Umbilical cord (tissue), 2 donors: ENCODE measurements around the gene GEN1. TPM values are rescaled to one million over a fixed set of nuclear protein-coding genes. Genes with fewer than 3 reads are reported as not detected.

Source experiments
- DNase-seq: peaks from one replicate; pipeline ENCODE4 v3.0.0-alpha.2; 2015; ENCODE audit warnings: low spot score
- total RNA-seq: library from RNA; depleted of rRNA; stranded (reverse); fragments of >200 nt; gene quantifications from one replicate; pipeline ENCODE4 v1.2.3, GENCODE V29; 2014; ENCODE audit warnings: low replicate concordance; ENCODE audit not compliant: insufficient read depth

The GEN1 gene
- total RNA-seq, 1 donor from 2014 or later, result 9.6 TPM

DNA sequence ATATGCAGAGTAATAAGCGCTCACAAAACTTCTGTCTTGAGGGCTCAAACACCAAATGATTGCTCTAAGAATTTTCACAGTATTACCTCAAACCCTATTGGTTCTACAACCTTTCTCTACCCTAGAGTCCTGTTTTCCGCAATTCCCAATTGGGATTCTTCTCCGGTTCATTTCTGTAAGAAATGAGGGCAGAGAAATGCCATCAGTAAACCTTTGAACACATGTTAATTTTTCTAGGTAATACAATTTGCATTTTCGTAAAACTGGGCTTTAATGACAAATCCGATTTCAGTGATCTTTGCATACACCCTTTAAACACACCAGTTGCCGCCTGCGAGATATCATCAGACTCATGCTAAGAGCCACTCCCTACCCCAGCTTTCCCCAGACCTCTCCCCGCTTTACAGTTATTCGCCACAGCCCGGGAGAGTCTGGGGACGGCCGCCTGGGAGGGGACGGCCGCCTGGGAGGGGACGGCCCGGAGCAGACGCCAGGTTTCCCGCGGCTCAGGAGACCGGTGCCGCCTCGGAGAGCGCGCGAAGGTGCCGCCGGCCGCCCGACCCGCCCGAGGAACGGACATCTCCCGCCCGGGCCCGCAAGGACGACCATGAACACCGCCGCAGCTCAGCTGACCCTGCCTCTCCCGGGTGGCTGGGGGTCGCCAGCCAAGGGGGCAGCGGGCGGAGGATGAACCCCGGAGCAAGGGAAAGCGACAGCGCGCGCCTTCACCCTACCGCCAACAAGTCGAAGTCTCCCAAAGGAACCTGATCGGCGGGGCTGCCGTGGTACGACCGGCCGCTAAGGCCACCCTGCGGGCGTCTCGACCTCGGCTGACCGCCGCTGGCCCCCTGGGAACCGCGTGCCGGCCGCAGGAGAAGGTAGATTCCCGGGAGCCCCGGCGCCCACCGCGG lies 791 bp upstream of the GEN1 start:
- peak; percentile 43 for DNase-seq

DNA sequence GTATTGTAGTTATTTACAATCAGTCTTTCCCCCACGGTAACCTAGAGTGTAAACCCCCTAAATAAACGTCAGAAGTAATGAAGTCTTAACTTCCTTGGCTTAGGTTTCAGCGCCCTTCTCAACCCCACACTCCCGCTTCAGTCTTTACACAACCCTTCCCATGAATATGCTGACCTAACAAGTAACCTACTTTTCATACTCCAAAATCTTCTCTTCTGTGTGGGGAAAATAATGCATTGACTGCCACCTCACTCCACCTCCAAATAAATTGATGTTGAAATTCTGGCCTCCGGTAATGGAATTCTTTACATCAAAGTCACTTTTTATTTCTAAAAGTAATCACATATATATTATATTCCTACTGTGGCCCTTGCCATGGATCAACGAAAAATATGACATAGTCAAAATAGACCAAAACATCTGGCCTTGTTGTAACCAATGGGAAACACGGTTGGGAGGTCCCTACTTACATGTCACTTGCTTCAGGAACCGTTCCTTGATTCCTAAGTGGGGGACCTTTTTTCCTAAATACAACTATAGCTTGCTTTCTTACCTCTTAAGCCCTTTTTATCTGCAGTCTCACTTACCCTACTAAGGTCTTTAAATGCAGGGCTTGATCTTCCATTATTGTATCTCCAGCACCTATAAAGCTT lies 961 bp downstream of the GEN1 start:
- DNase-seq, result no peak

DNA sequence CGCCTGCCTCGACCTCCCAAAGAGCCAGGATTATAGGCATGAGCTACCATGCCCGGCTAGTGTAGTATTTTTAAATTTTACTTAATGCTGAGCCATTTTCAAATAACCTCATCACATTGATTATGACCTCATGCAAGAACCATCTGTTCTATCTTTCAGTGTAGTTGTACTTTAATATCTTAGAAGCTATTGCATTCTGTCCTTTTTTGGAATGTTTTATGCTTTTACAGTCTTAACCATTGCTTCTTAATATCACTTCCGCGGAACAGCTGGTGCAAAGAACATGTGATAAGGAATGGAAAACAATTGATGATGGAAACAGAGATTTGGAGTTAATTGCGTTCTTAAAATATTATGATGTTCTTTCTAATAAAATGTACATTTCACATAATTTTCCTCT lies 2.7 kb downstream of the GEN1 start:
- DNase-seq, result no peak

DNA sequence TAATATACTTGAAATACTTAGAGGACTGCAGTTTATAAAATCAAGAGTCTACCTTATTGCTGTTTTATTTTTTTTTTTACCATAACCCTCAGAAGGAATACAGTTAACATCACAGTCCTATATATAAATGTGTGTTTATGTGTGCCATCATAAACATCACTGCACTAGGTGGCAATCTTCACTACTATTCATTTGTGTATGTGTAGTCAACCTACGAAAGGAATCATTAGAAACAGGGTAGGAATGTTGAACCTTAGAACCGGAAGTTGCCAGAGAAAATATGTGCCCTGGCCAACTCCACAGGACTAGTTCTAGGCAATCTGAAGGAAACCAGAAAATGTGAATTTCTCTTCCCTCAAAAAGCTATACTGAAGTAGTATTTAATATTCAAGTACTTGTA lies 3.4 kb downstream of the GEN1 start:
- DNase-seq, result peak; percentile 19

DNA sequence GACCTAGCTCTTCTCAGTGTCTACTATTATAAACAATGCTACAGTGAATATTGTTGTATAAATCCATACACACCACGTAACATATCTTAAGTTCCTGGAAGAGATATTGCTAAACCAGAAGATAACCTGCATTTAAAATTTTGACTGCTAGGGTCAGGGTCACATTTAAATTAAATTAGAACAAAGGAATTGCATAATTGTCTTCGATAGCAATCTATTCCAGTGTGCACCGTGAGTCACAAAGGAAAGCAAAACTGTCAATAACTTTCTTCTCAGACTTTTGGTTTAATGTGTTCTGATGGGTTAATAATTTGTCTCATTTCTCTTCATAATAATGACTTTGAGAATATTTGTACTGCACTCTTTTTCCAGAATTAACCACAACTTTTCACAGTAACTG lies 4.2 kb downstream of the GEN1 start:
- DNase-seq, result no peak

DNA sequence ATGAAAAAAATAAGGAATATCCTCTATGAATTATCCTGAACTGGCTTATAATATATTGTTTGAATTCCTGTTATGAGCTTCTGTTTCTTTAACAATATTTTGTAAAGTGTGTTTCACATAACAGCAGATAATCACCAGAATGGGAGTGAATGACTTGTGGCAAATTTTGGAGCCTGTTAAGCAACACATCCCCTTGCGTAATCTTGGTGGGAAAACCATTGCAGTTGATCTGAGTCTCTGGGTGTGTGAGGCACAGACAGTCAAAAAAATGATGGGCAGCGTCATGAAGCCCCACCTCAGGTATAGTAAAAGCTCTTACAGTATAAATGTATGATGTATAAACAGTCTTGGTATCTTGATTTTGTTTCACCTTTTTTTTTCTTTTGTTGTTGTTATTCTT lies 5.9 kb downstream of the GEN1 start:
- DNase-seq, result no peak

DNA sequence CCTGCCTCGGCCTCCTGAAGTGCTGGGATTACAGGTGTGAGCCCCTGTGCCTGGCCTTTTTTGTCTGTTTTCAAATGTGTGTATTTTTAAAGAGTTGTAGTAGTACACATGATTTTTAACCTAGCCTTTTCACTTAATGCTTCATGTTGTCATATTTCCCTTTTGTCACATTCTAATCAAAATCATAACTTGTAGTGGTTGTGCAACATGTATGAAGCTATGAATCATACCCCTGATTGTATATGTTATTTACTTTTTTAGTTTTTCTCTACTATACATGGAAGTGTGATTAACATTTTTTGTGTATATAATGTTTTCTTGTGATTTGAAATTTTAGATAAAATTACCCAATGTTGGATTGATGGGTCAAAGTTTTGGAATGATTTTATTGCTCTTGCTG lies 8.5 kb downstream of the GEN1 start:
- no peak for DNase-seq

DNA sequence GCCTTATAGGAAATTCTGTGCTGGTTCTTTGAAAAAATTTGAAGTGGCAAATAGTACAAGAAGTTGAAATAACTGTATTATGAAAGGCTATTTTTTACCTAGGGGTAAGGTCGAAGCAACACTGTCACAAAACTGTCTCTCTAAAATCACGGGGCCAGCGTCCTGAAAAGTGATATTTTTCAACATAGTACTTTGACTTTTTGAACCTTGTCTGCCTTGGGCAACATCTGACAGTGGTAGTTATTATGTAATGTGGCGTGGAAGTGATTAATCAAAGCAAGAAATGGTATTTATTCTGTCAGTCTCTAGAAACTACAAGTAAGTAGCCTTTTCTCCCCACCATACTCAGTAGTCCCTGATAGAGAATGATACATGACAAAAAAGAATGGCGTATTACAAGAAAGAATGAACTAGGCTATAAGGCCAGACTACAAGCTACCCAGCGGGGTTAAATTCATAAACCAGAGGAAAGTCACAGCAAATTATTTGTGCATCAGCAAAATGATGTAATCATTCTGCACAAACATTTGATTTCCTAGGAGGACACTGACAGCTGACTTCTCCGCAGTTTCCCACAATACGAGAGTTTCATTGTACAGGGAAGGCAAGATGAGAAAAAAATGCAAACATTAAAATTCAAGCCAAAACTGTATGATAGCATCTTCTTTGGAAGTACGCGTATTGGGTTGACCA lies 9.8 kb downstream of the GEN1 start:
- DNase-seq, result no peak

DNA sequence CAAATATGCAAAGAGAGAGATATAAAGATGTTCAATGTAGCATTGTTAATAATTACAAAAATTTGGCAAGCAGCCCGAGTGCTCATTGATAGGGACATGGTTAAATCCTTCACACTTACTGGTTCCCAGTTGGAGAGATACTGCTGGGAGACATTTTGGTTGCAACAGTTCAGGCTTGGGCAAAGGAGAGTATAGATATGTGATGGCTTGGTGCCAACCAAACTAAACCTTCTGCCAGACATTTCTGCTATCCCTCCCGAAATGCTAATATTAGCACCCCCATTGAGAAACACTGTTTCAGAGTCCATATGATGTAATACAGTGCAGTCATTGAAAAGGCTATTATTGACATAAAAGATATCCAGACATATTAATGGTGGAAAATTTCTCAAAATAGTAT lies 11.5 kb downstream of the GEN1 start:
- no peak for DNase-seq

DNA sequence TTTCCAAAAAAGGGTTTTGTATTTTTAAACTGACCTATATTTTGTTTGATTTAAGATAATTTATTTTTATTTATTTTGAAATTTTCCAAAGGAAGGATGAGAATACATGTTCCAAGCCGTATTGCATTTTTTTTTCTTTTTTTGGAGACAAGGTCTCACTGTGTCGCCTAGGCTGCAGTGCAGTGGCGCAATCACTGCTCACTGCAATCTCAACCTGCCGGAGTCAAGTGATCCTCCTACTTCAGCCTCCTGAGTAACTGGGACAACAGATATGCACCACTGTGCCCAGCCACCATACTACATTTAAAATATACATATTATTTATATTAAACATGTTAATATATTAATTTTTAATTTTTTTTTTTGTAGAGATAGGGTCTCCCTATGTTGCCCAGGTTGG lies 15.0 kb downstream of the GEN1 start:
- DNase-seq, result no peak

DNA sequence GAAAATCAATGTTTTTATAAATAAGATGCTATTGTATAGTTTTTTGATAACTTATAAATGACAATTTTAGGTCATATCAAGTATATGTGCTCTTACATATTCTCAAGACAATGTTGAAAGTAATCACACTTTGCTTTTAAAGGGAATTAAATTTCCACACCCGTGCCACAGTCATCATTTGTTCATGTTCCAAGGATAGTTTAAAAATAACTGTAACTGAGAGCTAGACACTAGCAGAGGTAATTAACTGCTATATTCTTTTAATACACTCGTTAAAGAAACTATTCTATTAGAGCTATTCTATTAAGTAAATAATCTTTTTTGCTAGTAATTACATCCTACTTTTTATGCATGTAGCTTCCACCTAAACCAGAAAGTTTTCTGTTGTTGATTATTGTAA lies 18.0 kb downstream of the GEN1 start:
- DNase-seq, result no peak

DNA sequence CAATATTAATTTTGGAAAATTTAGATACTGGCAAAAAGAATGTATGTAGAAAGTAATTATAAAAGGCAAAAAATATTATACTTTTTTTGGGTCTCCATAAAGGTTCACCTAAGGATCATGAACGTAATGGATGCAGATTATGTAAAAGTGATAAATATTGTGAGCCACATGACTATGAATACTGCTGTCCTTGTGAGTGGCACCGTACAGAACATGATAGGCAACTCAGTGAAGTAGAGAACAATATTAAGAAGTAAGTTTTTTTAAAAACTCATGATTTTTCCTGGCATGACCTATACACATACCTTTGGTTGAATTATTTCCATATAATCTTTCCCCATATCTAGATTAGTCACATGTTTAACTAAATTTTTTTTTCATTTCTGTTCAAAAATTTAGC lies 18.6 kb downstream of the GEN1 start:
- DNase-seq, result no peak

DNA sequence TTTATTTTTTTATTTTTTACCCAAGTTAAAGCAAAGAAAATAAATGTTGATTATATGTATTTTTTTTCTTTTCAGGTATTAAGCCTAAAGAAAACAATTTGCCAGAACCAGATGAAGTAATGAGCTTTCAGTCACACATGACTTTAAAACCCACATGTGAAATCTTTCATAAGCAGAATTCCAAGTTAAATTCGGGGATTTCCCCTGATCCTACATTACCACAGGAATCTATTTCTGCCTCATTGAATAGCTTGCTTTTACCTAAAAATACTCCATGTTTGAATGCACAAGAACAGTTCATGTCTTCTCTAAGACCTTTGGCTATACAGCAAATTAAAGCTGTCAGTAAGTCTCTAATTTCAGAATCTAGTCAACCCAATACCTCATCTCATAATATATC lies 26.6 kb downstream of the GEN1 start:
- no peak for DNase-seq

DNA sequence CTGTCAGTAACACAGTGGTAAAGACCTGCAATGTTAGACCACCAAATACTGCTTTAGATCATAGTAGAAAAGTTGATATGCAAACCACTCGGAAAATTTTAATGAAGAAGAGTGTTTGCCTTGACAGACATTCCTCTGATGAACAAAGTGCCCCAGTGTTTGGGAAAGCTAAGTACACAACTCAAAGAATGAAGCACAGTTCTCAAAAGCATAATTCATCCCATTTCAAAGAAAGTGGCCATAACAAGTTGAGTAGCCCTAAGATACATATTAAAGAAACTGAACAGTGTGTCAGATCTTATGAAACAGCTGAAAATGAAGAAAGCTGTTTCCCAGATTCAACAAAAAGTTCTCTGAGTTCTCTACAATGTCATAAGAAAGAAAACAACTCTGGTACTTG lies 27.5 kb downstream of the GEN1 start:
- DNase-seq, result no peak

DNA sequence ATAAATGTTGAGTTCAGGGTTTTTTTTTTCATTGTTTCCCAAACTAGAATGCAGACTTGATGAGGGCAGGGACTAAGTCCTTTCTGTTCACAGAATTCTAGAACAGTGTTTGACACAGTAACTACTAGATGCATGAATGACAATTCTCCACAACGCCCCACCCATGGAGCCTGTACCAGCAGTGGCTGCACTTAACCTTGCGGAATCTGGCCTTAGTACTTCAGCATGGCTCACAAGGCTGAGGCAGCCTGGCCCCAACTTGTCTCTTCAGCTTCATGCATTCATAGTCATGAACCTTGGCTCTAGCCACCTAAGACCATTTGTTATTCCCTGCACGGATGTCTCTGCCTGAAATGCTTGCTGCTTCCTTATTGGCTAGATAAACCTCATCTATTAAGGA lies 32.8 kb downstream of the GEN1 start:
- DNase-seq, result no peak

DNA sequence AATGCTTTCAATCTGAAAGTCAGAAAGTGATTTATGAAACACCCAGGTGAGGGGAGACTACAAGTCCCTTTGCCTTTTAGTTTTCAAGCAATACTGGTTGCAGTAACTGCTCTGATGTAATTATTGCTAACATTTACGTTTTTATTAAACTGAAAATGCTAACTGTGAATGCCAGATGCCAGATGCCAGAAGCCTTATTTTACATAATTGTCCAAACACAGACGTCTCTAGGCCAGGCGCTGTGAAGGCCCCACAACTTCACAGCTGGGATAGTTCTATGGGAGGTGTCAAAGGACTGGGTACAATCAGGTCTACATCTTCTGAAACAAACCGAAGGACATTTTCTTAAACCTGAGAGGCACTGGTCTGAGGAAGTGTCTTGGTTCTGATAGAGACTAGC lies 34.8 kb downstream of the GEN1 start:
- DNase-seq, result no peak

DNA sequence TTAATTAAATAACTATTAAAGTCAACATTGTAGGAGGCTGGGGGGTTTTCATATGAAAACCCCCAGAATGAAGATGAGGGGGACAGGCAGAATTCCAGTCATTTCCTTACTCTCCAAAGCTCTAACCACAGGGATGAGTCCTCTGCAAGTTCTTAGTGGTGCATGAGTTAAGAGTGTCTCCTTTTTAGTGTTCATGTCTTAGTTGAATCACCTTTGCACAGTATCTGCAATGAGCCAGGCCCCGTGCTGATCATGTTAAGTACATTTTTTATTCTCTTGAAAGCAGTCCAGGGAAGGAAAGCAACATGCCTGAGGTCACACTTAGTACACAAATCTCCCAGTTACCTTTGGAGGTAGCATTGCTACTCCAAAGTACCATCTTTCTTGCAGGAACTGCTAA lies 36.6 kb downstream of the GEN1 start:
- no peak for DNase-seq

DNA sequence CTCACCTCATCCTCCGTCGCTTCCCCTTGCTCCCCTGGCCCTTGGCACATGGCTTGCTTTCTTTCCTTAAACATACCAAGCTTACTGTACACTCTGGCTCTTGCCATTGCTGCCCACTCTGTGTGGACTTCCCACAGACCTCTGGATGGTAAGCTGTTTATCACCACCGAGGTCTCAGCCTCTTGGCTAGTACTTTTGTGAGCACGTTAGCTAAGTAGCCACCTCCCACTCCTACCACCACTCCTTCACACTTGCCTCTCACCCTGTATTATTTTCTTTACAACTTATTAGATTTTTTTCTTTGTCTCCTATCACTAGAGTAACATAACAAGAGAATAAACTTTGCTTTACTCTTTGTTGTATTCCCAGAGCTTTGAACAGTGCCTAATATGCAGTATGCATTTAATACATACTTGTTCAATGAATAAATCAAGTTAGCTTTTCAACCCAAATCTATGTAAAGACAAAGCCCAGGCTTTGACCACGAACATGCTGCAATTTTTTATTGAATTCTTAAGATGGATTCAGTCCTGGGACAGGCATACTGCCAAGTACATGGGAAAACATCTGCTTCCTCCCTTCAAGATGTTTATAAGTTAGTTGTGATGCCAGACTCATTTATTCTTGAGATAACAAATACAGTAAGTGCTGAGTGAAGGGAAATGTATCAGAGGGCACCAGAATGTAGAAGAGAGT lies 37.3 kb downstream of the GEN1 start:
- DNase-seq, result peak; percentile 89

DNA sequence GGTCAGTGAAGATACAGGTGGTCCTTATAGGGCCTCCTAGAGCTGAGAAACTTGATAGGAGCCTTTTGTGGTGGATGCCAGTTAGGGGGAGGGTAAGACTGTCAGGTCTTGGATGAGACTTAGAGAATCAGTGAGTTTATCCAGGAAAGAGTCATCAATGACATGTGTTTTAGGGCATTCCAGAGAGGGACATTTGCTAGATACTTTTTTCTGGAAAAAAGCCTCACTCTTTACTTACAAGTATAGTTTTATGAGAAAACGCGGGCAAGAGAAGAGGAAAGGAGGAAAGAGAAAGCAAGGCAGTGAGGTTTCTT lies 37.8 kb downstream of the GEN1 start:
- no peak for DNase-seq

DNA sequence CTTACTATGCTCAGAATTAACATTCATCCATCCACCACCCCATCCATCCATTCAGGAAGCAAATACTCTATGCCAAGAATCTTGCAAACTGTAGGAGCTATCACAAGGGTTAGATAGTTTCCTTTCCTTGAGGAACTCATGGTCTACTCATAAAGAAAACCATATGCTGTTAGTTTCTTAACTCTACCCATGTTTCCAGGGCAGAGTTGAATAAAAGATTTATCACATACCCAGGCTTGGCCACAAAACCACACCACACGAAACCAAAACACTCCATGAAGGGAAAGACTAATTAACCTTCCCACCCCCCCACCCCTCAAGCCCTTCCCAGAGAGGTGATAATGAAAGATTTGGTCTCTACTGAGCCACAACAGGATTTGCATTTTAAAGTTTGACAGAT lies 38.6 kb downstream of the GEN1 start:
- DNase-seq, result no peak

DNA sequence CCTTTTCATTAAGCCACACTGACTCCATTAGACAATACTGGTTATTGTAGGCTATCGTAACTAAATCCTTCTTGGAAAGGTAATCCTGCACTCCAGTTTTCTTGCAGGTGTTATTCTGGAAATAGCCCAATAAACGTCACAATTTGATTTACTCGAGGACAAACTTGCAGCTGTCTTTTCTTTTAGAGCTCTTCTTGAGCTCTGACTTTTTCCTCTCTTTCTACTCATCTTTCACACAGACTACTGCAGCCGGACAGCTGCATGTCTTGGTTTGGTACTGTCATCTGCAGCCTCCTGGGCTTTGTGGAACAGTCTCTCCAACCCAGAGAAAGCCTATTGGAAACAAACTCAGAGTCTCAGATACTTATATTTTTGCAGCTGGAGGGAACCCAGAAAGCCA lies 39.4 kb downstream of the GEN1 start:
- no peak for DNase-seq

DNA sequence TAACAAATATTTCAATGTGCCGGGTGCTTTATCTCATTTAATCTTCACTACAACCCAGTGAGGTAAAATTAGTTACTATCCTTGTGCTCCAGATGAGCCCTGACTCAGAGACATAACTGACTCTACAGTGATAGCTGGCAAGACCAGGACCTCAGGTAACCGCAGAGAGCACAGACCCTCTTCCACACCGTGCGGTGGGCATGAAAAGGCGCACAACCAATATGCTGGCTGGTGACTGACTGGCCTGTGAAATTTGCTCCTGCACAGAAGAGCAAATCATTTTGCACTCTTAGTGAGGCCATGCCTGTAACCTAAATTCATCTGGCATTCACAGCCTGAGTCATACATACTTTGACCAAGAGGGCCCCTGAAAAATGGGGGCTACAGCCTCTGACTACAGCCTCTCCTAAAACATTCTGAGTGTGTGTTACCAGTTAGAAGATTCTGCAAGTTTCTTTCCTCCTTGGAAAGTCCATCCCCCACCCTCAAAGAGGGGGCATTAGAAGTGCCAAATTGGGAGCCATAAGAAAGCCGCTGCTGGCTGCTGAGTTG lies 39.9 kb downstream of the GEN1 start:
- peak; percentile 55 for DNase-seq
